ENCODE measurements around the gene ZNF579.

DNA sequence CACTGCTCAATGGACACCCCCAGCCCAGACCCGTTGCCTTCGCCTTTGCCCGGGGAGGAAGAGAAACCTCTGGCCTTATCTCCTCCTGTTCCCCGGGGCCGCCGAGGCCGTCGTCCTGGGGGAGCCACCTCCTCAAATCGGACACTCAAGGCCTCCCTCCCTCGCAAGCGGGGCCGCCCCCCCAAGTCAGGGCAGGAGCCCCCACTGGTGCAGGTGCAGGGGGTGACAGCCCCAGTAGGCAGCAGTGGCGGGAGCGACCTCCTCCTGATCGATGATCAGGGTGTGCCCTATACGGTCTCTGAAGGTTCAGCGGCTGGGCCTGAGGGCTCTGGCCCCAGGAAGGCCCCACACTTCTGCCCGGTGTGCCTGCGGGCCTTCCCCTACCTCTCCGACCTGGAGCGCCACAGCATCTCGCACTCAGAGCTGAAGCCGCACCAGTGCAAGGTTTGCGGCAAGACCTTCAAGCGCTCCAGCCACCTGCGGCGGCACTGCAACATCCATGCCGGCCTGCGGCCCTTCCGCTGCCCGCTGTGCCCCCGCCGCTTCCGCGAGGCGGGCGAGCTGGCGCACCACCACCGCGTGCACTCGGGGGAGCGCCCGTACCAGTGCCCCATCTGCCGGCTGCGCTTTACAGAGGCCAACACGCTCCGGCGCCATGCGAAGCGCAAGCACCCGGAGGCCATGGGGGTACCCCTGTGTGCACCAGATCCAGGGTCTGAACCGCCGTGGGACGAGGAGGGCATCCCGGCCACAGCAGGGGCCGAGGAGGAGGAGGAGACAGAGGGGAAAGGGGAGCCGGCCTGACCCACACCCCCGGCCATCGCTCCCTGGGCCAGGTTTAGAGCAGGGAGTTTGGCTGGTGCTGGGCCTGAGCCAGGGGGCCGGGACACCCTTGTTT lies 21.7 kb upstream of the ZNF579 start:
- TF ChIP-seq POLR2AphosphoS5 (IDR thresholded peaks at IDR 0.05) (no peak), POLR2A (IDR thresholded peaks at IDR 0.05) (no peak)
- TF ChIP-seq, protein P1, sequence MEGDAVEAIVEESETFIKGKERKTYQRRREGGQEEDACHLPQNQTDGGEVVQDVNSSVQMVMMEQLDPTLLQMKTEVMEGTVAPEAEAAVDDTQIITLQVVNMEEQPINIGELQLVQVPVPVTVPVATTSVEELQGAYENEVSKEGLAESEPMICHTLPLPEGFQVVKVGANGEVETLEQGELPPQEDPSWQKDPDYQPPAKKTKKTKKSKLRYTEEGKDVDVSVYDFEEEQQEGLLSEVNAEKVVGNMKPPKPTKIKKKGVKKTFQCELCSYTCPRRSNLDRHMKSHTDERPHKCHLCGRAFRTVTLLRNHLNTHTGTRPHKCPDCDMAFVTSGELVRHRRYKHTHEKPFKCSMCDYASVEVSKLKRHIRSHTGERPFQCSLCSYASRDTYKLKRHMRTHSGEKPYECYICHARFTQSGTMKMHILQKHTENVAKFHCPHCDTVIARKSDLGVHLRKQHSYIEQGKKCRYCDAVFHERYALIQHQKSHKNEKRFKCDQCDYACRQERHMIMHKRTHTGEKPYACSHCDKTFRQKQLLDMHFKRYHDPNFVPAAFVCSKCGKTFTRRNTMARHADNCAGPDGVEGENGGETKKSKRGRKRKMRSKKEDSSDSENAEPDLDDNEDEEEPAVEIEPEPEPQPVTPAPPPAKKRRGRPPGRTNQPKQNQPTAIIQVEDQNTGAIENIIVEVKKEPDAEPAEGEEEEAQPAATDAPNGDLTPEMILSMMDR (IDR thresholded peaks at IDR 0.05), result no peak

Measured in stomach (tissue), 4 donors.